HG02938 (cell line): ENCODE data around the gene CERS6.

ENCODE experiments used
- ATAC-seq: cut with Tn5 transposase; IDR thresholded peaks from one replicate; pipeline ENCODE4 v1.9.1; 2021; ENCODE audit warnings: mild to moderate bottlenecking, moderate library complexity; ENCODE audit not compliant: unreplicated experiment

The CERS6 gene

GRCh38 chr2:168565112-168565511, 109.0 kb downstream of the CERS6 start:
- ATAC-seq = no peak

GRCh38 chr2:168565512-168565911, 109.4 kb downstream of the CERS6 start:
- ATAC-seq = no peak

- peak; percentile 48 for ATAC-seq
These were observed 111.0 kb downstream of the CERS6 start for GRCh38 chr2:168566974-168567665.

- ATAC-seq = no peak
These were observed 111.8 kb downstream of the CERS6 start for GRCh38 chr2:168567836-168568235.

- ATAC-seq = no peak
These were observed 112.6 kb downstream of the CERS6 start for GRCh38 chr2:168568476-168569267.

GRCh38 chr2:168571061-168571460, 115.0 kb downstream of the CERS6 start:
- no peak for ATAC-seq

DNA sequence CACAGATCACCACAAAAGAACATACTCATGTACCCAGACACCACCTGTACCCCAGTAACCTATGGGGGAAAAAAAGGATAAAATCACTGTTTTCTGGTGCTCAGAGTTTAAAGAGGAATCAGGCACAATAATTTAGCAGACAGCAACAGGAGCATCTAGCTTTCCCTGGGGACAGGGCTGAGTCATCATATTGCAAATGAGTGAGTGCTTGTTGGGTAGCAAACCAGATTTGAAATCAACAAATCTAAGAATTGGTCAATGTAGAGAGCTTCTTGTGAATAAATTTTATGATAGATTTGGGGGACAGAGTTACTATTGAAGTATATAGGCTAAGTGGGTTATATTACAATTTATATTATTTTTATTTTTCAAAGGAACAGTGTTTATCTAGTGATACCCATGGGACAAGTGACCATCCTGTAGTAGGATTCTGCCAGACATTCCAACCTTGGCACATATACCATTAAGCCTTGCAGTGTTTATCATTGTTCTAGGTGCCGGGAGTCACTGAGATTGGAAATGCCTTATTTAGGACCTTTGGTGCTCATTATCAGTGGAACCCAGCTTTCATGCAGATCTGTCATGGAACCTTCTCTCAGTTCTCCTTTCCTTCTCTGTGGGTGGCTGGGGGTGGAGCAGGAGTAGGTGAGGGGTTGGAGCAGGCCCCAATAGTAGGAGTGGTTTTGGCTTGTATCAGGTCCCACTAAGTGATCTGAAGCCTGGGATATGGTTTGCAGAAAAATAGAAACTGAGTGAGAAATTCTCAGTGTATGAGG, 117.2 kb downstream of the CERS6 start:
- no peak for ATAC-seq

GRCh38 chr2:168574856-168575630, 119.0 kb downstream of the CERS6 start:
- ATAC-seq = no peak

DNA sequence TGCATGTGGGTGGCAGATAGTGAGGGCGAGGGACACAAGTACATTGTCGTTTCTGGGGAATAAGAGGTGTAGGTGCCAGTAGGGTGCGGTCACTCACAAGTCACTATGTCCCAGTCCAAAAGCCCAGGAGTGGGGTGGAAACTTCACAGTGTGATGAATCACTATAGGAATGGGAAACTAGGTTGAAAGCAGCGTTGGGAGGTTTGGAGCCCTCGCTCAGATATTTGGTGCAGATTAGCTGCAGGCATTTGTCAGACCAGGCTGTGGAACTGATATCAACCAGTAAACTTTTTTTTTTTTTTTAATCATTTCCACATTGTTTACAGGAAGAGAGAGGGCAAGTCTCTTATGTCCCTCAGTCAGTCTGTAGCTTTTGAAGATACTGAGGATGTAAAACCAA, 121.8 kb downstream of the CERS6 start:
- no peak for ATAC-seq

- peak; percentile 50 for ATAC-seq
These were observed 127.1 kb downstream of the CERS6 start for GRCh38 chr2:168583064-168583709.

DNA sequence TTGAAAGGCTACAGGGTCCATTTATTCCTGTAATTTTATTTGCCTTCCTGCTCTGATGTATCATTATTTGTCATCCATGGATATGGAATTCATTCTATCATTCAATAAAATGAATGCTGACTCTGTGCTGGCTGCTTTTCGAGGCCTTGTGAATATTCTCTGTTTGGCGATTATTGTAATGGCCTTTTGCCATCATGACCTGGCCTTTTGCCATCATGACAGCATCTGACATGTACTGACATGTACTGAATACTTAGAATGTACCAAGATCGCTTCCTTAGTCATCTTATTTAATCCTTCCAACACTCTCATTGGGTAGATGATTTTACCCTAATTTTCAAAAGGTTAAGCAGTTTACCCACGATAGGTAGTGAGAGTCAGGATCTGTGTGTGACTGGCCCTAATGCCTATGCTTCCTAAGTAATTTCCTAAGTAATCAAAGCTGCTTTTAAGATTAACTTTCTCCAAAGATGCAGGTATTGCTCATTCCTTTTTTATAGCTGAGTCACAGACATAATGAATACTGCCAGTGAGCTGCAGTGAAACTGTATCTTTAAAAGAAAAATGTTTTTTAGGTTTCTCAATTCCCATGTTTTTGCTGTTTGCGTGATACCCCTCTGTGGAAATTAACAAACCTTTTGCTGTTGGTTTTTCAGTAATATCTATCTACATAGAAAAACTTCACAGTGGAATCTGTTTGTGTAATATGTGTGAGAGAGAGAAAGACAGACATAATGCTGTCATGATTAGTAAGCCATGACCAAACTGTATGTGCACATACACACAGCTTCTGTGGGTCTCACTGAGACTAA, 127.8 kb downstream of the CERS6 start:
- ATAC-seq = no peak

DNA sequence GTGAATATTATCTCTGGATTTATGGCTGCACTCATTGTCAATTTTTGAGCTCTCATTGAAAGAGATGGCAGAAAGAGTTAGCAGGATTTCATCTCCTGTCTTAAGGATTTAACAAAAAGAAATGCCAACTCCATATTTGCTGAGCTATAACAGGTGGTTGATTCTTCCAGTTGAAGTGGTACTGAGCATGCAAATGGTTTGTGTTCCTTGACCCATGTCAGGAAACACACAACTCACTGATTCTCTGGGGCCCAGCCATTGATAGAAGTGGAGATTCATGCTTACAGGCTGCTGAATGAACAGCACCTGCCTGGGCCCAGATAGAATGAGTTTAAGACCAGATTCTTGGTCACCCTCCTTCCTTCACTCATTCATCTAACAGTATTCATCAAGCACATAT, 128.8 kb downstream of the CERS6 start:
- ATAC-seq = no peak

DNA sequence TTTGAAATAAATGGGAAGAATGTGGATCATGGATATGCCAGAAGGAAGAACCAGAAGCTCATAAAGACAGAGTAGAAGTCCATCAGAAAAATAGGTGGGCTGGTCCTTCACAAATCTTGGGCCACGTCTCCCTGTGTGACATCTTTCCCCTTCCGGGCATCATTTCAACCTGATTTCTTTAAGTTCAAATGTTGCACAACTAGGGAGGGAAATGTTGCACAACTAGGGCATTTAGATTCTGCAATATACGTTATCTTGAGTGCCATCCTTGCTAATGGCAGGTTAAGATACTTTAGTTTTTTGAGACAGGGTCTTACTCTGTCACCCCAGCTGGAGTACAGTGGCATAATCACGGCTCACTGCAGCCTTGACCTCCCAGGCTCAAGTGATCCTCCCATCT, 129.6 kb downstream of the CERS6 start:
- ATAC-seq = no peak

- no peak for ATAC-seq
These were observed 131.2 kb downstream of the CERS6 start for GRCh38 chr2:168587307-168587706.

DNA sequence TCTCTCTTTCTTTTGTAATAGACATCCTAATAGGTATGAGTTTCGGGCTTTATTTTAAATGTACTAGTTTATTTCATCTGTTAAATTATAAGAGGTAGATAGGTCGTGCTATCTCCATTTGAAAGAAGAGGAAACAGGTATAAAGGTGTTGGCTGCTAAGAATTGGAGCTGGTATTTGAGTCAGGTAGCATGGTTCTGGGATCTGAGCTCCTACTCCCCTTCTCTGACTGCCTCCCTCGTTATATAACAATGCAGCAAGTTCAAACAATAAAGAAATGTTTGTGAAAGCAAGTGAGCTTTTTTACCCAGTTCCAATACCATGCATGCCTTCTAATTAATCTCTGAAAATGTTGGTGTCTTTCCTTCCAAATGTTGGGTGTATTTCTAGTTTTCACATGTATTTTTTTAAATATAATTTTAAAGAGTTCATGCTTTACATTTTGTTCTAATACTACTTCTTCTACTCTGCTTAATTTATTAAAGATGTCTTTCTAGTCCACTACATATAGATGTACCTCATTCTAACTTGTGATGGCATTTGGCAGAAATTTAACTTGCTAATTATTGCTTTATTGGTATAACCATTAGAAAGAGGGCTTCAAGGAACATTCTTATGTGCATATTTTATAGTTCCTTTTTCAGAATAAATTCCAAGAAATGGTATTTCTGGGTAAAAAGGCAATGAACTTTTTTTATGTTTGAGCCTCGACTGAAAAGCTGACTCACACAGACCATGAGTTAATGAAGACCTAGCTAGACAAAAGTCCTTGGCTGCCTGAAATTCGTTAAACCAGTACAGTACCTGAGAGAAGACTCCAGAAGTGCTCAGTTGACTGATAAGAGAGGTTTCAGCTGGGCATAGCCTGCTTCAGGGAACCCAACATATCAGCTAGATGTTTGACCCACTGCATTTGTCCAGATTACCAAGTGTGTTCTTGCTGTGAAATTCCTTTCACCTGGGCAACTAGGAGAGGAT, 133.5 kb downstream of the CERS6 start:
- ATAC-seq = no peak

GRCh38 chr2:168592181-168592831, 136.2 kb downstream of the CERS6 start:
- no peak for ATAC-seq

- ATAC-seq = no peak
These were observed 137.6 kb downstream of the CERS6 start for GRCh38 chr2:168593713-168594112.

DNA sequence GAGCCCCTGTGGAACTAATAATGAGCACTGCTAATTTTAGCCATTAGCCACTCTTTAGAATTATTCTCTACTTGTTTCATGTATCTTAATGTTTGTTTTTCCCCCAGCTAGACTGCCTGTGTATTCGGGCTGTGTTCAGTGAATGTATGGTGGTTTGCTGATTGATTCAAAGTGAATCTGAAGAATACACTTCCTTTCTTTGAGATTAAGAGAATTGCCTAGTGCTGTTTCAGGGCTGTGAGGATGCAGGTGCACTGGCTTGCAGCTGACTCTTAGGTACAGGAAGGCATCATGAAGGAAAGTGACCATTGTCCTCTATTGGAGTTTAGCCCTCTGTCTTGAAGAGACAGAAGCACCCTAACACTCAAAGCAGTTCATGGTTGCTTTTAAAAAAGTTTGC, 138.7 kb downstream of the CERS6 start:
- ATAC-seq = peak; percentile 77
